K562 (cell line): ENCODE results near the gene CD84.

ENCODE experiments used
- EZH2 ChIP-seq: IDR thresholded peaks from 2 replicates; pipeline ENCODE4 v1.6.1; 2012; ENCODE audit warnings: low read depth, mild to moderate bottlenecking, inconsistent platforms, low read length, borderline replicate concordance
- RB1 ChIP-seq: fragments of 450-650 bp; IDR thresholded peaks from 2 replicates; pipeline ENCODE4 v1.6.1; 2017; ENCODE audit warnings: low read depth, mild to moderate bottlenecking
- RFX5 ChIP-seq: IDR thresholded peaks from 2 replicates; pipeline ENCODE4 v1.6.1; 2011; ENCODE audit warnings: low read depth, mild to moderate bottlenecking, improper control_type of control experiment, low read length
- YY1 ChIP-seq, 3 experiments: IDR thresholded peaks; 2 replicates each; pipeline ENCODE4 v1.6.1; 2011; ENCODE audit warnings: low read length in 2 of 3, mild to moderate bottlenecking in 2 of 3, moderate library complexity in 2 of 3, borderline replicate concordance in 1 of 3, control low read depth in 1 of 3, low read depth in 1 of 3; ENCODE audit not compliant: insufficient read depth in 3 of 3, insufficient replicate concordance in 2 of 3, control insufficient read depth in 1 of 3, insufficient read length in 1 of 3; ENCODE audit errors: extremely low read depth in 1 of 3
- ZNF764 ChIP-seq: fragments of 250-450 bp; sonication (Bioruptor Pico); IDR thresholded peaks from 2 replicates; pipeline ENCODE4 v1.4.0; 2020; ENCODE audit warnings: low read depth, mild to moderate bottlenecking, moderate library complexity

- TF ChIP-seq EZH2 (no peak), RB1 (no peak), YY1 (IDR thresholded peaks at IDR 0.05; ENCODE audit: borderline replicate concordance in 1 of 3, control insufficient read depth in 1 of 3, extremely low read depth in 1 of 3, insufficient read depth in 3 of 3, insufficient read length in 1 of 3, insufficient replicate concordance in 2 of 3, low read depth in 1 of 3, low read length in 2 of 3) (no peak), RFX5 (no peak), ZNF764 (CRISPR knock-in tag) (no peak)
Observed at GRCh38 chr1:160548183-160548582, 31.1 kb downstream of the CD84 start.
